Left ventricle myocardium inferior (tissue), 1 donor: ENCODE data around the gene SLC5A5. TPM values are rescaled to one million over a fixed set of nuclear protein-coding genes. Genes with fewer than 3 reads are reported as not detected.

Experiments used
- DNase-seq: peaks from one replicate; pipeline ENCODE4 v3.0.0-alpha.2; 2020
- H3K27ac ChIP-seq: fragments of 200-600 bp; replicated peaks from 2 replicates; pipeline ENCODE4 v1.8.0; 2021
- H3K27me3 ChIP-seq: fragments of 200-600 bp; 2 replicates; pipeline ENCODE4 v1.8.0; 2021; ENCODE audit warnings: low read depth
- H3K36me3 ChIP-seq: fragments of 200-600 bp; 2 replicates; pipeline ENCODE4 v1.8.0; 2021
- H3K4me1 ChIP-seq: fragments of 200-600 bp; 2 replicates; pipeline ENCODE4 v1.8.0; 2021
- H3K4me3 ChIP-seq: fragments of 200-600 bp; 2 replicates; pipeline ENCODE4 v1.8.0; 2021; ENCODE audit warnings: mild to moderate bottlenecking, moderate library complexity
- H3K9me3 ChIP-seq: fragments of 200-600 bp; replicated peaks from 2 replicates; pipeline ENCODE4 v1.8.0; 2021
- CTCF ChIP-seq: fragments of 200-600 bp; IDR thresholded peaks from 2 replicates; pipeline ENCODE4 v1.8.0; 2021; ENCODE audit warnings: antibody characterized with exemption, mild to moderate bottlenecking, borderline replicate concordance
- intact Hi-C: fragments of 100-400 bp; cut with micrococcal nuclease; formaldehyde crosslinking; loops from one replicate; pipeline ENCODE4 v1.11.0; 2022
- total RNA-seq: library from RNA; stranded (reverse); fragmentation: NEBNext Ultra II Directional; extraction: Animal tissue kit (Norgen Biotek cat#: 25700); gene quantifications from one replicate; pipeline ENCODE4 v1.2.1, GENCODE V29; 2021
- donor health status: DM: no; HTN: yes; CAD: no; lungs with severe emphysema.

SLC5A5 gene
- total RNA-seq, 1 donor from 2014 or later = not detected

GRCh38 chr19:17937371-17937900, 65.7 kb downstream of the SLC5A5 start:
- Histone ChIP-seq H3K27me3 (no peaks in the 10 kb centered on the region), H3K4me3 (no peak overlapping the region), H3K9me3 (no peaks in the 10 kb centered on the region), H3K4me1 (peaks cover 16% of the 10 kb centered on the region), H3K36me3 (peaks cover 24% of the 10 kb centered on the region), H3K27ac (no peak overlapping the region)
- intact Hi-C loops = loop anchor here (5.0 kb wide), 1 partner anchor 60 kb away; no protein-coding TSS in a partner anchor
- no peak for DNase-seq
- no peak for TF ChIP-seq CTCF

GRCh38 chr19:17938092-17938845, 66.5 kb downstream of the SLC5A5 start:
- Histone ChIP-seq H3K27ac (no peak overlapping the region), H3K9me3 (no peaks in the 10 kb centered on the region), H3K27me3 (no peaks in the 10 kb centered on the region), H3K4me1 (peaks cover 10% of the 10 kb centered on the region), H3K4me3 (no peak overlapping the region), H3K36me3 (peaks cover 30% of the 10 kb centered on the region)
- peak; percentile 96 for TF ChIP-seq CTCF
- intact Hi-C loops = loop anchor here (5.0 kb wide), 1 partner anchor 59 kb away; no protein-coding TSS in a partner anchor
- DNase-seq = peak; percentile 76

- no peak overlapping the region for H3K27ac ChIP-seq
- peaks cover 27% of the 10 kb centered on the region for H3K36me3 ChIP-seq
- H3K27me3 ChIP-seq = no peaks in the 10 kb centered on the region
- no peak for TF ChIP-seq CTCF
- DNase-seq = no peak
- no peaks in the 10 kb centered on the region for H3K9me3 ChIP-seq
- intact Hi-C loops = no loop called here
- H3K4me3 ChIP-seq = no peak overlapping the region
- H3K4me1 ChIP-seq = peaks cover 3% of the 10 kb centered on the region
These were observed 70.4 kb downstream of the SLC5A5 start for GRCh38 chr19:17942181-17942580.

GRCh38 chr19:17942582-17943273, 71.0 kb downstream of the SLC5A5 start:
- Histone ChIP-seq H3K9me3 (no peaks in the 10 kb centered on the region), H3K4me3 (no peak overlapping the region), H3K36me3 (peaks cover 27% of the 10 kb centered on the region), H3K4me1 (peaks cover 7% of the 10 kb centered on the region), H3K27me3 (no peaks in the 10 kb centered on the region), H3K27ac (no peak overlapping the region)
- no peak for TF ChIP-seq CTCF
- intact Hi-C loops = no loop called here
- DNase-seq = no peak

- H3K36me3 ChIP-seq = peaks cover 27% of the 10 kb centered on the region
- H3K27me3 ChIP-seq = peaks cover 1% of the 10 kb centered on the region
- no peaks in the 10 kb centered on the region for H3K9me3 ChIP-seq
- DNase-seq = peak; percentile 17
- no peak overlapping the region for H3K4me3 ChIP-seq
- peaks cover 12% of the 10 kb centered on the region for H3K4me1 ChIP-seq
- no peak overlapping the region for H3K27ac ChIP-seq
- no peak for TF ChIP-seq CTCF
- intact Hi-C loops = no loop called here
These were observed 71.8 kb downstream of the SLC5A5 start for GRCh38 chr19:17943274-17944221.
